H1 (cell line): ENCODE data around the gene AAGAB. TPM values are rescaled to one million over a fixed set of nuclear protein-coding genes. Genes with fewer than 3 reads are reported as not detected.

Experiments used
- CTCF ChIA-PET: fragments of 300-600 bp; sonication (Branson Sonifier 250); formaldehyde crosslinking; loops from one replicate; lab custom pipeline; 2021; ENCODE audit not compliant: partially characterized antibody; lab: Charles Lee
- POLR2A ChIA-PET: fragments of 300-600 bp; sonication (Branson Sonifier 250); formaldehyde crosslinking; loops from one replicate; lab custom pipeline; 2021; ENCODE audit warnings: inconsistent platforms; ENCODE audit not compliant: partially characterized antibody; lab: Charles Lee
- DNase-seq, 2 experiments: peaks; one replicate each; pipeline versions ENCODE4 v3.0.0 to v3.0.0-alpha.2; 2010 to 2022; ENCODE audit warnings: low spot score in 2 of 2, low read depth in 1 of 2, mixed read lengths in 1 of 2
- FAIRE-seq: peaks from 2 replicates; lab custom pipeline; 2011; peaks lifted over from hg19 to GRCh38; lab: Jason Lieb, UNC
- H2AFZ ChIP-seq: 2 replicates; pipeline ENCODE4 v1.8.1; 2012; ENCODE audit warnings: low read length, inconsistent platforms
- H2AK5ac ChIP-seq: 2 replicates; pipeline ENCODE4 v1.6.1; 2013; ENCODE audit warnings: low read depth, low read length
- H2BK120ac ChIP-seq: replicated peaks from 2 replicates; pipeline ENCODE3; 2013; ENCODE audit warnings: low read depth, low read length, inconsistent platforms
- H2BK12ac ChIP-seq: 2 replicates; pipeline ENCODE4 v1.6.1; 2013; ENCODE audit warnings: low read depth, low read length
- H2BK15ac ChIP-seq: 2 replicates; pipeline ENCODE4 v1.6.1; 2013; ENCODE audit warnings: low read length
- H2BK20ac ChIP-seq: 2 replicates; pipeline ENCODE4 v1.6.1; 2013; ENCODE audit warnings: low read length
- H2BK5ac ChIP-seq: 2 replicates; pipeline ENCODE4 v1.6.1; 2013; ENCODE audit warnings: low read depth, low read length
- H3K14ac ChIP-seq: 2 replicates; pipeline ENCODE4 v1.6.1; 2013; ENCODE audit warnings: inconsistent platforms; ENCODE audit not compliant: insufficient read length
- H3K18ac ChIP-seq: 2 replicates; pipeline ENCODE4 v1.6.1; 2013; ENCODE audit warnings: low read length; ENCODE audit errors: extremely low read depth
- H3K23ac ChIP-seq: 2 replicates; pipeline ENCODE4 v1.6.1; 2013; ENCODE audit warnings: inconsistent platforms; ENCODE audit not compliant: insufficient read length
- H3K23me2 ChIP-seq: 2 replicates; pipeline ENCODE4 v1.6.1; 2013; ENCODE audit warnings: low read depth, low read length
- H3K27ac ChIP-seq: 2 replicates; pipeline ENCODE4 v1.6.1; 2011; ENCODE audit warnings: low read depth, low read length, inconsistent platforms
- H3K27me3 ChIP-seq, 4 experiments: replicated peaks in 1 of 4; 1 replicate in 1 of 4; 2 replicates in 3 of 4; pipeline versions ENCODE4 v1.6.1 to v1.8.1; 2011 to 2013; ENCODE audit warnings: low read length in 3 of 4, mild to moderate bottlenecking in 3 of 4, inconsistent platforms in 2 of 4, mixed read lengths in 2 of 4, moderate library complexity in 1 of 4; ENCODE audit not compliant: control insufficient read depth in 3 of 4, insufficient read depth in 3 of 4; ENCODE audit errors: extremely low read depth in 1 of 4
- H3K36me3 ChIP-seq, 4 experiments: 2 replicates each; pipeline versions ENCODE4 v1.6.1 to v1.8.1; 2011 to 2013; ENCODE audit warnings: mild to moderate bottlenecking in 4 of 4, low read length in 3 of 4, moderate library complexity in 2 of 4, control low read depth in 1 of 4, inconsistent platforms in 1 of 4; ENCODE audit not compliant: insufficient read depth in 4 of 4, control insufficient read depth in 2 of 4
- H3K4ac ChIP-seq: replicated peaks from 2 replicates; pipeline ENCODE3; 2013; ENCODE audit warnings: low read length, low read depth, mixed read lengths, inconsistent platforms; ENCODE audit not compliant: insufficient read length
- H3K4me1 ChIP-seq, 4 experiments: replicated peaks in 1 of 4; 1 replicate in 1 of 4; 2 replicates in 3 of 4; pipeline versions ENCODE4 v1.6.1 to v1.8.1; 2011 to 2013; ENCODE audit warnings: low read length in 3 of 4, inconsistent platforms in 2 of 4, mixed read lengths in 1 of 4; ENCODE audit not compliant: insufficient read depth in 4 of 4, control insufficient read depth in 3 of 4
- H3K4me2 ChIP-seq, 2 experiments: 2 replicates each; pipeline versions ENCODE4 v1.6.1 to v1.8.1; 2011 to 2013; ENCODE audit warnings: low read depth in 2 of 2, low read length in 2 of 2, control low read depth in 1 of 2, inconsistent platforms in 1 of 2, mild to moderate bottlenecking in 1 of 2; ENCODE audit not compliant: insufficient read depth in 1 of 2
- H3K4me3 ChIP-seq, 4 experiments: fragments of 200-600, 300-600 bp in 1 of 4; sonication (generic), shearing (Covaris generic), sonication (Bioruptor Twin) in 1 of 4; 2 replicates each; pipeline versions ENCODE4 v1.5.1 to v1.8.1; 2011 to 2016; ENCODE audit warnings: low read length in 4 of 4, low read depth in 3 of 4, control low read depth in 2 of 4, inconsistent platforms in 2 of 4, mild to moderate bottlenecking in 2 of 4, mixed read lengths in 1 of 4, moderate library complexity in 1 of 4; ENCODE audit not compliant: insufficient read depth in 2 of 4; ENCODE audit errors: extremely low read depth in 1 of 4
- H3K56ac ChIP-seq: replicated peaks from 2 replicates; pipeline ENCODE3; 2013; ENCODE audit warnings: low read depth, mild to moderate bottlenecking, mixed read lengths, low read length, inconsistent platforms; ENCODE audit not compliant: insufficient read length
- H3K79me1 ChIP-seq: 2 replicates; pipeline ENCODE4 v1.6.1; 2013; ENCODE audit warnings: low read depth, low read length, control low read depth
- H3K79me2 ChIP-seq, 2 experiments: 2 replicates each; pipeline versions ENCODE4 v1.6.1 to v1.8.1; 2012 to 2013; ENCODE audit warnings: low read length in 2 of 2, mild to moderate bottlenecking in 2 of 2, inconsistent platforms in 1 of 2; ENCODE audit not compliant: insufficient read depth in 2 of 2, control insufficient read depth in 1 of 2
- H3K9ac ChIP-seq, 4 experiments: replicated peaks in 1 of 4; 1 replicate in 1 of 4; 2 replicates in 3 of 4; pipeline versions ENCODE4 v1.6.1 to v1.8.1; 2011 to 2013; ENCODE audit warnings: low read depth in 3 of 4, low read length in 3 of 4, control low read depth in 2 of 4, mild to moderate bottlenecking in 2 of 4, moderate library complexity in 2 of 4, inconsistent platforms in 1 of 4; ENCODE audit errors: extremely low read depth in 1 of 4
- H3K9me3 ChIP-seq, 2 experiments: 2 replicates each; pipeline versions ENCODE4 v1.6.1 to v1.8.1; 2012 to 2013; ENCODE audit warnings: mild to moderate bottlenecking in 2 of 2, moderate library complexity in 2 of 2, control low read depth in 1 of 2, inconsistent platforms in 1 of 2, low read depth in 1 of 2, low read length in 1 of 2, mixed read lengths in 1 of 2; ENCODE audit not compliant: insufficient read depth in 2 of 2
- H4K20me1 ChIP-seq, 2 experiments: replicated peaks in 1 of 2; 2 replicates each; pipeline versions ENCODE3 to v1.8.1; 2011 to 2013; ENCODE audit warnings: inconsistent platforms in 2 of 2, low read length in 2 of 2, mild to moderate bottlenecking in 1 of 2; ENCODE audit not compliant: insufficient read depth in 2 of 2, control insufficient read depth in 1 of 2
- H4K5ac ChIP-seq: 2 replicates; pipeline ENCODE4 v1.6.1; 2013; ENCODE audit warnings: low read length, low read depth, mixed read lengths, inconsistent platforms; ENCODE audit not compliant: insufficient read length
- H4K8ac ChIP-seq: 2 replicates; pipeline ENCODE4 v1.8.0; 2013; ENCODE audit warnings: mild to moderate bottlenecking, moderate library complexity, low read length, inconsistent platforms; ENCODE audit not compliant: insufficient read depth; ENCODE audit errors: extremely low read depth
- H4K91ac ChIP-seq: replicated peaks from 2 replicates; pipeline ENCODE3; 2013; ENCODE audit warnings: low read length, mixed read lengths, inconsistent platforms; ENCODE audit not compliant: insufficient read length
- ASH2L ChIP-seq: fragments of 200-600, 300-600 bp; sonication (generic); IDR thresholded peaks from one replicate; pipeline ENCODE4 v1.7.1; 2017; ENCODE audit warnings: low read length
- EGR1 ChIP-seq: IDR thresholded peaks from 2 replicates; pipeline ENCODE4 v1.6.1; 2011; ENCODE audit warnings: low read depth, low read length, borderline replicate concordance
- HDAC6 ChIP-seq: IDR thresholded peaks from one replicate; pipeline ENCODE4 v1.7.1; 2012; ENCODE audit warnings: low read depth, mild to moderate bottlenecking, inconsistent platforms, low read length, moderate library complexity
- NANOG ChIP-seq: IDR thresholded peaks from 2 replicates; pipeline ENCODE4 v1.6.1; 2011; ENCODE audit warnings: low read length, low read depth, mild to moderate bottlenecking, inconsistent platforms; ENCODE audit not compliant: insufficient read depth, poor library complexity, severe bottlenecking
- SAP30 ChIP-seq: fragments of 300-600 bp; sonication (generic); IDR thresholded peaks from 2 replicates; pipeline ENCODE4 v1.7.1; 2012; ENCODE audit warnings: low read length, moderate library complexity, mild to moderate bottlenecking, inconsistent platforms; ENCODE audit not compliant: insufficient read depth, insufficient replicate concordance
- SP2 ChIP-seq: IDR thresholded peaks from 2 replicates; pipeline ENCODE4 v1.6.1; 2012; ENCODE audit warnings: mild to moderate bottlenecking, low read length, inconsistent platforms
- TEAD4 ChIP-seq: IDR thresholded peaks from 2 replicates; pipeline ENCODE4 v1.6.1; 2012; ENCODE audit warnings: low read depth, low read length, inconsistent platforms, mixed read lengths
- ZNF274 ChIP-seq: IDR thresholded peaks from 2 replicates; pipeline ENCODE4 v1.7.0; 2012; ENCODE audit warnings: low read length, borderline replicate concordance; ENCODE audit errors: extremely low read depth
- WGBS, 2 experiments: shearing (Covaris generic) in 1 of 2; methylation state at CpG; one replicate each; pipeline versions ENCODE4 v1.1.6 to v1.1.7; 2013 to 2015; ENCODE audit warnings: low lambda C conversion rate in 2 of 2, mixed read lengths in 2 of 2, inconsistent platforms in 1 of 2, low coverage in 1 of 2, missing lambda C conversion rate in 1 of 2; ENCODE audit not compliant: insufficient replicate concordance in 2 of 2, insufficient coverage in 1 of 2, insufficient read length in 1 of 2; ENCODE audit errors: extremely low coverage in 1 of 2, missing lambda C conversion rate in 1 of 2; 5-methylcytosine and 5-hydroxymethylcytosine counted together
- polyA plus RNA-seq, 7 experiments: library from polyadenylated mRNA; depleted of rRNA in 3 of 7; stranded (reverse) in 5 of 7; unstranded in 2 of 7; fragments of >200 nt in 5 of 7; fragments of 200-250 nt in 2 of 7; gene quantifications; 1 replicate in 5 of 7; 2 replicates in 1 of 7; 4 replicates in 1 of 7; pipeline versions ENCODE4 v1.2.1 to v1.2.3, GENCODE V29; 2011 to 2013; ENCODE audit warnings: missing spikeins in 2 of 7, mixed read lengths in 2 of 7
- total RNA-seq: library from RNA; stranded (reverse); fragmentation: NEBNext Ultra II Directional; extraction: Animal tissue kit (Norgen Biotek cat#: 25700); gene quantifications from 2 replicates; pipeline ENCODE4 v1.2.1, GENCODE V29; 2021
- TF ChIP-seq, protein P1 (sequence below): IDR thresholded peaks from 2 replicates; pipeline ENCODE4 v1.6.1; 2011; ENCODE audit warnings: low read depth, mild to moderate bottlenecking, low read length; ENCODE audit not compliant: insufficient read depth
- TF ChIP-seq, protein P2 (sequence below), 3 experiments: IDR thresholded peaks; 1 replicate in 2 of 3; 2 replicates in 1 of 3; pipeline versions ENCODE4 v1.5.1 to v1.6.1; 2011; ENCODE audit warnings: low read length in 3 of 3, mild to moderate bottlenecking in 3 of 3, inconsistent platforms in 2 of 3, low read depth in 1 of 3, moderate library complexity in 1 of 3; ENCODE audit not compliant: insufficient read depth in 1 of 3; ENCODE audit errors: control extremely low read depth in 1 of 3

Gene AAGAB
- total and polyA plus RNA-seq, 2 of the 8 experiments (the other 6 are each of a cell fraction or from before 2014, with no cell fraction given): 20.1 to 45.9 TPM

DNA sequence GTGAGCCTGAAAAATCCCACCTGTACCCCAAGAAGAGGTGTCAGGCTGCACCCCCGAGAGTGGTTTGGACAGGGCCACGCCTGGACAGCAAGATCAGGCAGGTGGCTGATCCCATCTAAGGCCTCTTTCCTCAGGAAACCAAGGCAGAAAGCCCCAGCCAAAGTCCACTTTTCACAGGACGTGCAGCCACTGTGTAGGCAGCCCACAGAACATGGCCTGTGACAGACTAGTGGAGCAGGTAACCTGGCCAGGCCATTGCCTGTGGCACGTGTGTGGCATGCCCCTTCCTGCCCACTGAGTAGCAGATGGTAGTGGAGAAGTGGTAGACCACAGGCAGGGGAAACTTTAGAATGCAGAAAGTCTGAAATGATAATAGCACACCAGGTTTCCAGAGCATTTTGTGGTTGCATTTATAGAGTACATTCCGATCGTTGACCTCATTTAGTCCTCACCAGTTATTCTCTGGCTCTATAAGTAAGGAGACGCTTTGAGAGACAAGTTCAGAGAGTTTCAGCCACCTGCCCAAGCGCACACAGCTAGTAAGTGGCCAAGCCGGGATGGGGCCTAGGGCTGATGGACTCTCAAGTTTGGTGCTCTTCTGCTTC lies 68.7 kb downstream of the AAGAB start:
- no peak overlapping the region for H3K18ac ChIP-seq
- no peak overlapping the region for H3K14ac ChIP-seq
- H3K9ac ChIP-seq: no peak overlapping the region
- POLR2A ChIA-PET: no interaction called here
- no peaks in the 10 kb centered on the region for H3K27me3 ChIP-seq
- WGBS, 2 experiments: 92% methylated on average over 9 of the region's 9 CpGs; no CpG with 5 or more reads in 1 of the 2 experiments
- no peak overlapping the region for H3K23ac ChIP-seq
- H4K5ac ChIP-seq: no peak overlapping the region
- no peak overlapping the region for H2AFZ ChIP-seq
- H3K4ac ChIP-seq: no peak overlapping the region
- no peak overlapping the region for H2AK5ac ChIP-seq
- no peaks in the 10 kb centered on the region for H3K9me3 ChIP-seq
- H2BK12ac ChIP-seq: no peak overlapping the region
- no peak overlapping the region for H2BK20ac ChIP-seq
- no peaks in the 10 kb centered on the region for H3K79me1 ChIP-seq
- H2BK15ac ChIP-seq: no peak overlapping the region
- H3K79me2 ChIP-seq: no peaks in the 10 kb centered on the region
- FAIRE-seq: no peak
- no peak overlapping the region for H2BK5ac ChIP-seq
- no peak overlapping the region for H4K8ac ChIP-seq
- no peak overlapping the region for H2BK120ac ChIP-seq
- no peak overlapping the region for H3K27ac ChIP-seq
- peaks cover 0 to 12% (median 4%) of the 10 kb centered on the region in 4 experiments; a peak in 7 of 8 replicates for H3K36me3 ChIP-seq
- CTCF ChIA-PET: interaction anchor here (1.0 to 3.0 kb wide), 4 partner anchors 10 to 239 kb away, joined by 3 to 14 read pairs (median 6); no protein-coding TSS in a partner anchor
- no peak overlapping the region for H3K4me2 ChIP-seq
- DNase-seq: no peak
- H3K4me3 ChIP-seq: no peak overlapping the region
- H3K4me1 ChIP-seq: peaks cover 0 to 2% (median 0%) of the 10 kb centered on the region in 4 experiments; a peak in 1 of 7 replicates
- H3K23me2 ChIP-seq: no peaks in the 10 kb centered on the region
- peaks cover 0 to 4% of the 10 kb centered on the region in 2 experiments for H4K20me1 ChIP-seq
- no peak overlapping the region for H3K56ac ChIP-seq
- no peak overlapping the region for H4K91ac ChIP-seq
- TF ChIP-seq ZNF274 (no peak), NANOG (no peak), SP2 (no peak), EGR1 (no peak), ASH2L (no peak), SAP30 (no peak), HDAC6 (no peak), TEAD4 (no peak)
- TF ChIP-seq, protein P1, sequence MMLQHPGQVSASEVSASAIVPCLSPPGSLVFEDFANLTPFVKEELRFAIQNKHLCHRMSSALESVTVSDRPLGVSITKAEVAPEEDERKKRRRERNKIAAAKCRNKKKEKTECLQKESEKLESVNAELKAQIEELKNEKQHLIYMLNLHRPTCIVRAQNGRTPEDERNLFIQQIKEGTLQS: no peak
- TF ChIP-seq, protein P2, sequence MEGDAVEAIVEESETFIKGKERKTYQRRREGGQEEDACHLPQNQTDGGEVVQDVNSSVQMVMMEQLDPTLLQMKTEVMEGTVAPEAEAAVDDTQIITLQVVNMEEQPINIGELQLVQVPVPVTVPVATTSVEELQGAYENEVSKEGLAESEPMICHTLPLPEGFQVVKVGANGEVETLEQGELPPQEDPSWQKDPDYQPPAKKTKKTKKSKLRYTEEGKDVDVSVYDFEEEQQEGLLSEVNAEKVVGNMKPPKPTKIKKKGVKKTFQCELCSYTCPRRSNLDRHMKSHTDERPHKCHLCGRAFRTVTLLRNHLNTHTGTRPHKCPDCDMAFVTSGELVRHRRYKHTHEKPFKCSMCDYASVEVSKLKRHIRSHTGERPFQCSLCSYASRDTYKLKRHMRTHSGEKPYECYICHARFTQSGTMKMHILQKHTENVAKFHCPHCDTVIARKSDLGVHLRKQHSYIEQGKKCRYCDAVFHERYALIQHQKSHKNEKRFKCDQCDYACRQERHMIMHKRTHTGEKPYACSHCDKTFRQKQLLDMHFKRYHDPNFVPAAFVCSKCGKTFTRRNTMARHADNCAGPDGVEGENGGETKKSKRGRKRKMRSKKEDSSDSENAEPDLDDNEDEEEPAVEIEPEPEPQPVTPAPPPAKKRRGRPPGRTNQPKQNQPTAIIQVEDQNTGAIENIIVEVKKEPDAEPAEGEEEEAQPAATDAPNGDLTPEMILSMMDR (IDR thresholded peaks at IDR 0.05; ENCODE audit: control extremely low read depth in 1 of 3, insufficient read depth in 1 of 3, low read depth in 1 of 3, low read length in 3 of 3): no peak
